EL (cell line): ENCODE measurements around the gene TMEM101.
"Not testable (repeated sequence)": the region's sequence is repeated elsewhere in the genome, so short reads cannot be mapped to it uniquely, and the experiment has no call there.

ENCODE experiments used
- DNase-seq: peaks from one replicate; pipeline ENCODE4 v3.0.0-alpha.2; 2016

Gene TMEM101

DNA sequence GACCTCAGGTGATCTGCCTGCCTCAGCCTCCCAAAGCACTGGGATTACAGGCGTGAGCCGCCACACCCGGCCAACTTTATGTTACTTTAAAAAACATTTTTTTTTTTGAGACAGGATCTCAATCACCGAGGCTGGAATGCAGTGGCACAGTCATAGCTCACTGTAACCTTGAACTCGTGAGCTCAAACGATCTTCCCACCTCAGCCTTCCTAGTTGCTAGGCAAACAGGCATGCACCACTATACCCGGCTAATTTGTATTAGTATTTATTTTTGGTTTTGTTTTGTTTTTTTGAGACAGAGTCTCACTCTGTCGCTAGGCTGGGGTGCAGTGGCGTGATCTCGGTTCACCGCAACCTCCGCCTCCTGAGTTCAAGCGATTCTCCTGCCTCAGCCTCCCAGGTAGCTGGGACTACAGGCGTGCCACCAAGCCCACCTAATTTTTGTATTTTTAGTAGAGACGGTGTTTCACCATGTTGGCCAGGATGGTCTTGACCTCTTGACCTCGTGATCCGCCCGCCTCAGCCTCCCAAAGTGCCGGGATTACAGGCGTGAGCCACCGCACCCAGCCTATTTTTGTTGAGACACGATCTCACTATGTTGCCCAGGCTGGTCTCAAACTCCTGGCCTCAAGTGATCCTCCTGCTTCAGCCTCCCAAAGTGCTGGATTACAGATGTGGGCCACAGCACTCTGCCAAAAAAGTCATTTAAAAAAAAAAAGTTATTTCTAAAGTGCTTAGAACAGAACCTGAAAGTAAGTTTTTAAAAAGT, 42.1 kb downstream of the TMEM101 start:
- DNase-seq, result not testable (repeated sequence)

DNA sequence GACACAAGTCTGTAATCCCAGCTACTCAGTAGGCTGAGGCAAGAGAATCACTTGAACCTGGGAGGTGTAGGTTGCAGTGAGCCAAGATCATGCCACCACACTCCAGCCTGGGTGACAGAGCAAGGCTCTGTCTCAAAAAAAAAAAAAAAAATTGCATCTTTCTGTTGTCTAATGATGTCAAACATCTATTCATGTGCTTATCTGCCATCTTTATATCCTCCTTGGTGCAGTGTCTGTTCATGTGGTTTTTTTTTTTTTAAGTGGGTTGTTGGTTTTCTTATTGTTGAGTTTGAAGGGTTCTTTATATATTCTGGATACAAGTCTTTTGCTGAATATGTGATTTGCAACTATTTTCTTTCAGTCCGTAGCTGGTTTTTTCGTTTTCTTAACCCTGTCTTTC, 43.3 kb downstream of the TMEM101 start:
- DNase-seq, result not testable (repeated sequence)

DNA sequence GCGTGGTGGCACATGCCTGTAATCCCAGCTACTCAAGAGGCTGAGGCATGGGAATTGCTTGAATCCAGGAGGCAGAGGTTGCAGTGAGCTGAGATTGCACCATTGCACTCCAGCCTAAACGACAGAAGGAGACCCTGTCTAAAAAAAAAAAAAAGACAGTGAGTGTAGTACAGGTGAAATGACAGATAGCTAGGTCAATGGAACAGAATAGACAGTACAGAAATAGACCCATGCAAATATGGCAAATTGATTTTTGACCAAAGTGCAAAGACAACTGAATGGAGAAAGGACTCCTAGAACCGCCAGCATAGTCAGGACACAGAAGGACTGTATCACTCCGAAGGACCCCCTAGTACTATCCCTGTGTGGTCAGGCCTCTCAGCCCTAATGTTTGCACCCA, 44.4 kb downstream of the TMEM101 start:
- DNase-seq, result no peak

DNA sequence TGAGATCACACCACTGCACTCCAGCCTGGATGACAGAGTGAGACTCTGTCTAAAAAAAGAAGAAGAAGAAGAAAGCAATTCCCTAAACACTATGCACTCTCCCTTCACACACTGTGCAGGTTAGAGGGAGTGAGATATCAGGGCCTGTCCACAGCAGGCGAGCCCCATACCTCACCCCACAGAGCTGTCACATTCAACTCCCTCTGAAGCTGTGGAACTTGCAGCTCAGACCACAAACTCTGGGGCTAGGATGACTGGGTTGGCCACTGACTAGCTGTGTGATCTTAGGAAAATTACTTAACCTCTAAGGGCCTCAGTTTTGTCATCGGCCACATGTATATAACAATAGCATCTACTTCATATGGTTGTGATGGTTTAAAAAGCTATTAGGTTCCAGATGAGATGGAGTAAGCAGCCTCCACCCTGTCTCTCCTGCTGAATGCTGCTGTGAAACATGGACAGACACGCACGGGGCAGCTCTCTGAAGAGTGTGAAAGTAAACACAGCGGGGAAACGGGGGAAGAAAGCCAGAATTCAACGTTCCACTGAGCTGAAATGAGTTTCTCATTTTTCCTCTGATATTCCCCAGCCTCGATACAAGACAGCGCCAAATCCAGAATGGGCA, 47.4 kb downstream of the TMEM101 start:
- DNase-seq, result no peak

DNA sequence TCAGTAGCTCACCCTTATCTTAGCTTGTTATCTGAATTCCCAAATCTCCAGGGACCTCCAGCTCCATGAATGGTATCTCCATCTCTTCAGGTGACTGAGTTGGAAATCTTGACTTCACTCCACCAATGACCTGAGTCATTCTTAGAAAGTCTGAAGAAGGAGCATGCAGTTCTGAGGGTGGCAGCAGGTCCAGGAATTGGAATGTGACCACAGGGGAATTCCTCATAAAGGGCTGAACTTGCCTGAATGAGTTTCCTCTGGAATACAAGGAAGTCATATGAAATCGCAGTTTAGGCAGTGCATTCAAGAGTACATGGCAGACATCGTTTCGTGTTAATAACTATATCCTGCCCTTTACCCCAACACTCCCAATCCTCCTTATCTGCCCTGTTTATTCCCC, 48.5 kb downstream of the TMEM101 start:
- DNase-seq, result peak; percentile 49

DNA sequence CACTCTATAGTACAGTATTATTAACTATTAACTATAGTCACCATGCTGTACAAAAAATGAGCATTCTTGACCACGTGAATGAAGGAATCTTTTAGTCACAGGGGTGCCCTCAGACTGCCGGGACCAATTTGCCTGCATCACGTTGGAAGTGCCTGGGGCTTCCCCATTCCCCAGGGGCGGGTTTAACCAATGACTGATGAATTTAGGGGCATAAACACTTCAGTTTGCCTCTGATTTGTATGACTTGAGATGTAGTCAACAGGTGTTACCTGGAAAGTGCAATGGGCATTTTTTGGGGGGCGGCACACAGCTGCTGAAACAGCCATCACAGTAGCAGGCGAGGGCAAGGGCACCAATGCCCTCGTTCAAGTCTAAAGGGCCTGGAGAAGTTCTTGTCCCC, 52.3 kb downstream of the TMEM101 start:
- DNase-seq, result no peak

DNA sequence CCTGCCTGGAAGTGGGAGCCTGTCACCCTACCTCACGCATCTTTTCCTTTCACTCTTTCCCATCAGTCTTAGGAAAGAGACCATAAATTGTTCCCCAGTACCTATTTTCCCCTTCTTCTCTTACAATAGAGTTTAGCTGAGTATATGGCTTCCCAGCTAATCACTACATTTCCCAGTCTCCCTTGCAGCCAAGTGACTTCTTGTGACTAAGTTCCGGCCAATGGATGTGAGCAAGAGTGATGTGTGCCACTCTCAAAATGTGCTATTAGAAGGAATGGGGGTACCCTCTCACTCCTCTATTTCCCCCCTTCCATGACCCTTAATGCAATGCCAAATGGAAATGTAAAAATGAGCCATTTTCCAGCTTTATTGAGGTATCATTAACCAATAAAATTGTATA, 52.8 kb downstream of the TMEM101 start:
- DNase-seq, result no peak

DNA sequence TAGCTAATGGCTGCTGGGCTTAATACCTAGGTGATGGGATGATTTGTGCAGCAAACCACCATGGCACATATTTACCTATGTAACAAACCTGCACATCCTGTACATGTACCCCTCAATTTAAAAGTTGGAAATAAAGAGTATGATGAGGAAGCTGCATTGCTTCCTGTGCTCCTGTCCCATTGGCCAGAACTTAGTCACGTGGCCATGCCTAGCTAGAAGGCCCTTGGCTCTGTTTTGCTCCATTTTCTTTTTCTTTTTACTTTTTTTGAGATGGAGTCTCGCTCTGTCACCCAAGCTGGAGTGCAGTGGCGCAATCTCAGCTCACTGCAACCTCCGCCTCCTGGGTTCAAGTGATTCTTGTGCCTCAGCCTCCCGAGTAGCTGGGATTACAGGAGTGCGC, 53.5 kb downstream of the TMEM101 start:
- DNase-seq, result not testable (repeated sequence)
